GM12878 (cell line): ENCODE results near the gene ELFN2. TPM values are rescaled to one million over a fixed set of nuclear protein-coding genes. Genes with fewer than 3 reads are reported as not detected.

ENCODE experiments used
- ATAC-seq: fragments of 200-7000 bp; cut with Tn5 transposase; 3 replicates; pipeline ENCODE4 v1.9.1; 2020; ENCODE audit warnings: mild to moderate bottlenecking, moderate library complexity
- BruUV-seq: library from RNA; stranded (reverse); fragments of 400-500 nt; replicated peaks from 2 replicates; lab custom pipeline; 2021; lab: Mats Ljungman, UMichigan
- CTCF ChIA-PET: fragments of 300-600 bp; sonication (Branson Sonifier 250); formaldehyde crosslinking; extraction: SDS; loops from one replicate; lab custom pipeline; 2021; ENCODE audit warnings: inconsistent platforms; lab: Yijun Ruan, JAX
- POLR2A ChIA-PET: fragments of 350-600 bp; formaldehyde crosslinking; extraction: SDS; loops from one replicate; lab custom pipeline; 2021; ENCODE audit warnings: inconsistent platforms; lab: Charles Lee
- RAD21 ChIA-PET: fragments of 300-600 bp; sonication (Branson Sonifier 250); formaldehyde crosslinking; loops from one replicate; lab custom pipeline; 2023; ENCODE audit warnings: antibody characterized with exemption; ENCODE audit not compliant: unreplicated experiment; lab: Charles Lee
- SMC1A ChIA-PET: fragments of 300-600 bp; sonication (Branson Sonifier 250); formaldehyde crosslinking; loops from one replicate; lab custom pipeline; 2023; ENCODE audit not compliant: unreplicated experiment, uncharacterized antibody; lab: Charles Lee
- DNase-seq: peaks from one replicate; pipeline ENCODE4 v3.0.0-alpha.2; 2011; ENCODE audit warnings: low read depth, low spot score
- FAIRE-seq: peaks from 3 replicates; lab custom pipeline; 2011; peaks lifted over from hg19 to GRCh38; lab: Jason Lieb, UNC
- H2AFZ ChIP-seq: 2 replicates; pipeline ENCODE4 v1.6.0; 2011; ENCODE audit warnings: low read depth, low read length, control low read depth; ENCODE audit not compliant: control insufficient read depth
- H3K27ac ChIP-seq: 2 replicates; pipeline ENCODE4 v1.5.1; 2011; ENCODE audit warnings: control low read depth; ENCODE audit not compliant: control insufficient read depth, insufficient read depth
- H3K27me3 ChIP-seq, 2 experiments: replicated peaks in 1 of 2; 2 replicates each; pipeline versions ENCODE4 v1.6.0 to v1.6.1; 2011; ENCODE audit warnings: low read length in 1 of 2; ENCODE audit not compliant: control insufficient read depth in 2 of 2, insufficient read depth in 2 of 2
- H3K36me3 ChIP-seq, 2 experiments: 2 replicates each; pipeline ENCODE4 v1.5.1; 2011; ENCODE audit warnings: low read length in 1 of 2; ENCODE audit not compliant: control insufficient read depth in 2 of 2, insufficient read depth in 2 of 2
- H3K4me1 ChIP-seq: 2 replicates; pipeline ENCODE4 v1.6.1; 2011; ENCODE audit warnings: mild to moderate bottlenecking, low read length, moderate library complexity, mixed read lengths; ENCODE audit not compliant: control insufficient read depth, insufficient read depth
- H3K4me2 ChIP-seq: 2 replicates; pipeline ENCODE4 v1.6.0; 2011; ENCODE audit warnings: control low read depth; ENCODE audit not compliant: control insufficient read depth, insufficient read depth
- H3K4me3 ChIP-seq: fragments of 200-600 bp; sonication (generic); 2 replicates; pipeline ENCODE4 v1.5.1; 2016
- H3K79me2 ChIP-seq: 2 replicates; pipeline ENCODE4 v1.6.0; 2011; ENCODE audit warnings: low read length; ENCODE audit not compliant: control insufficient read depth, insufficient read depth
- H3K9ac ChIP-seq: 2 replicates; pipeline ENCODE4 v1.8.0; 2011; ENCODE audit warnings: low read length, control low read depth, mixed read lengths; ENCODE audit not compliant: control insufficient read depth, insufficient read depth
- H3K9me3 ChIP-seq: replicated peaks from 3 replicates; pipeline ENCODE4 v1.5.1; 2011; ENCODE audit warnings: mild to moderate bottlenecking, low read length; ENCODE audit not compliant: control insufficient read depth, insufficient read depth
- H4K20me1 ChIP-seq: 2 replicates; pipeline ENCODE4 v1.6.0; 2011; ENCODE audit not compliant: control insufficient read depth, insufficient read depth
- IKZF1 ChIP-seq: fragments of 450-650 bp; conservative IDR thresholded peaks from 2 replicates; pipeline ENCODE4 v1.6.1; 2017; ENCODE audit warnings: antibody characterized with exemption, mild to moderate bottlenecking
- IKZF2 ChIP-seq, 2 experiments: fragments of 450-650 bp; IDR thresholded peaks; 2 replicates each; pipeline ENCODE4 v1.6.1; 2017; ENCODE audit warnings: mild to moderate bottlenecking in 2 of 2, moderate library complexity in 2 of 2
- JUND ChIP-seq: IDR thresholded peaks from 2 replicates; pipeline ENCODE4 v1.6.1; 2012; ENCODE audit warnings: low read depth, mild to moderate bottlenecking, low read length, improper control_type of control experiment, moderate library complexity
- MXI1 ChIP-seq: fragments of 150-350 bp; IDR thresholded peaks from 2 replicates; pipeline ENCODE4 v1.6.1; 2011; ENCODE audit warnings: low read depth, mild to moderate bottlenecking, inconsistent platforms, low read length, improper control_type of control experiment
- NBN ChIP-seq: fragments of 450-650 bp; IDR thresholded peaks from 2 replicates; pipeline ENCODE4 v1.6.1; 2016
- PML ChIP-seq: IDR thresholded peaks from 2 replicates; pipeline ENCODE4 v1.6.1; 2012; ENCODE audit warnings: low read length, inconsistent platforms
- POU2F2 ChIP-seq: IDR thresholded peaks from 3 replicates; pipeline ENCODE4 v1.6.1; 2011; ENCODE audit warnings: low read depth, mild to moderate bottlenecking, low read length, borderline replicate concordance
- SP1 ChIP-seq: IDR thresholded peaks from one replicate; pipeline ENCODE4 v1.6.1; 2011; ENCODE audit warnings: low read depth, low read length
- SPI1 ChIP-seq: IDR thresholded peaks from 2 replicates; pipeline ENCODE4 v1.6.1; 2011; ENCODE audit warnings: low read depth, mild to moderate bottlenecking, low read length, moderate library complexity, borderline replicate concordance; ENCODE audit not compliant: insufficient read depth
- WGBS: methylation state at CpG from one replicate; pipeline ENCODE4 v1.1.6; 2016; ENCODE audit warnings: low lambda C conversion rate; ENCODE audit not compliant: insufficient replicate concordance, insufficient coverage; ENCODE audit errors: missing lambda C conversion rate; 5-methylcytosine and 5-hydroxymethylcytosine counted together
- in situ Hi-C: fragments of 300-500 bp; cut with MboI; formaldehyde crosslinking; loops from 9 replicates; pipeline ENCODE4 v1.14.3; 2018; ENCODE audit warnings: mixed read lengths
- intact Hi-C: fragments of 100-400 bp; cut with micrococcal nuclease; formaldehyde crosslinking; loops from one replicate; pipeline ENCODE4 v1.14.2; 2022; ENCODE audit not compliant: unreplicated experiment
- polyA plus RNA-seq, 11 experiments: library from polyadenylated mRNA; depleted of rRNA in 4 of 11; unstranded in 6 of 11; stranded (reverse) in 5 of 11; fragments of >200 nt; fragmentation: Nextera tagmentation in 4 of 11; fragmentation: Illumina TruSeq in 1 of 11; extraction: Ambion mirVana in 4 of 11; extraction: Trizol in 1 of 11; gene quantifications; 1 replicate in 1 of 11; 2 replicates in 10 of 11; pipeline versions ENCODE4 v1.2.1 to v1.2.3, GENCODE V29; 2011 to 2016; ENCODE audit warnings: inconsistent platforms in 2 of 11, missing spikeins in 2 of 11, low read depth in 1 of 11
- total RNA-seq, 4 experiments: library from RNA; depleted of rRNA in 3 of 4; stranded (reverse); fragments of >200 nt in 3 of 4; fragmentation: Illumina TruSeq in 1 of 4; extraction: Trizol in 1 of 4; gene quantifications; 2 replicates each; pipeline versions ENCODE4 v1.2.1 to v1.2.3, GENCODE V29; 2013 to 2021
- TF ChIP-seq, protein P1 (sequence below): IDR thresholded peaks from 2 replicates; pipeline ENCODE4 v1.6.1; 2011; ENCODE audit warnings: mild to moderate bottlenecking, low read depth, low read length, moderate library complexity; ENCODE audit not compliant: insufficient replicate concordance
- TF ChIP-seq, protein P2 (sequence below): IDR thresholded peaks from 2 replicates; pipeline ENCODE4 v1.6.1; 2012; ENCODE audit warnings: improper control_type of control experiment, low read depth, low read length; ENCODE audit not compliant: insufficient replicate concordance
- TF ChIP-seq, protein P3 (sequence below): IDR thresholded peaks from 2 replicates; pipeline ENCODE4 v1.6.1; 2012; ENCODE audit warnings: low read depth, low read length, improper control_type of control experiment
- TF ChIP-seq, protein P4 (sequence below): fragments of 450-650 bp; formaldehyde crosslinking; IDR thresholded peaks from 2 replicates; pipeline ENCODE4 v1.5.0; 2022; ENCODE audit warnings: mild to moderate bottlenecking, missing genetic modification characterization

ELFN2 gene
- total and polyA plus RNA-seq, 10 of the 15 experiments (the other 5 are each of a cell fraction or from before 2014, with no cell fraction given) = 0.03 to 0.05 TPM; not detected in 8

DNA sequence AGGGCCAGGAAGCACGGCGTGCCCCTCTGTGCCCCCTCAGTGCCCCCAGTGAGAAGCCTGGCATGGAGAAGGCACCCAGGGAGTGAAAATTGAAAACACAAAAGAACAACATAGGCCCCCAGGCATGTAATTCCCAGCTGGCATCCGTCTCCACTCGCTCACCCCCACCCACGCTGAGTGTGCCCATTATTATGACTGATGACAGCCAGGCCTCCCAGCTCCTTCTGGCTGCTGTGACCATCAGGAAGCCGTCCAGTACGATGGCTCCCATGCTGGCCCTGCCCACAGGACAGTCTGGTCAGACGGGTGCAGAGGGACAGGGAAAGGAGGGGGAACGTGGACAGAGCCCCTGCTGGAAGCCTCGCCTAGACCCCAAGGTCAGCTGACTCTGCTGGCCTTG is 30.1 kb downstream of the ELFN2 start:
- no TSS peak for BruUV-seq
- in situ Hi-C loops (no loop called here), intact Hi-C loops (no loop called here)
- RAD21 ChIA-PET = no interaction called here
- H3K4me2 ChIP-seq = no peak overlapping the region
- no peaks in the 10 kb centered on the region for H3K79me2 ChIP-seq
- no peak for ATAC-seq
- no peak overlapping the region for H3K9ac ChIP-seq
- no peak for FAIRE-seq
- 20% methylated on average over 10 of the region's 10 CpGs for WGBS
- H3K9me3 ChIP-seq = no peaks in the 10 kb centered on the region
- SMC1A ChIA-PET = no interaction called here
- no peaks in the 10 kb centered on the region for H3K36me3 ChIP-seq
- no peaks in the 10 kb centered on the region for H3K4me1 ChIP-seq
- CTCF ChIA-PET = interaction anchor here (2.2 kb wide), 1 partner anchor 61 kb away, joined by 6 read pairs; no protein-coding TSS in a partner anchor
- POLR2A ChIA-PET = no interaction called here
- no peaks in the 10 kb centered on the region; a peak in 2 of 4 replicates for H3K27me3 ChIP-seq
- no peaks in the 10 kb centered on the region for H4K20me1 ChIP-seq
- no peak overlapping the region for H3K4me3 ChIP-seq
- H3K27ac ChIP-seq = no peak overlapping the region
- no peak overlapping the region for H2AFZ ChIP-seq
- DNase-seq = no peak
- TF ChIP-seq NBN (no peak), SPI1 (no peak), MXI1 (no peak), SP1 (no peak), POU2F2 (no peak), JUND (no peak), PML (no peak), IKZF2 (IDR thresholded peaks at IDR 0.05) (no peak), IKZF1 (no peak)
- TF ChIP-seq, protein P1, sequence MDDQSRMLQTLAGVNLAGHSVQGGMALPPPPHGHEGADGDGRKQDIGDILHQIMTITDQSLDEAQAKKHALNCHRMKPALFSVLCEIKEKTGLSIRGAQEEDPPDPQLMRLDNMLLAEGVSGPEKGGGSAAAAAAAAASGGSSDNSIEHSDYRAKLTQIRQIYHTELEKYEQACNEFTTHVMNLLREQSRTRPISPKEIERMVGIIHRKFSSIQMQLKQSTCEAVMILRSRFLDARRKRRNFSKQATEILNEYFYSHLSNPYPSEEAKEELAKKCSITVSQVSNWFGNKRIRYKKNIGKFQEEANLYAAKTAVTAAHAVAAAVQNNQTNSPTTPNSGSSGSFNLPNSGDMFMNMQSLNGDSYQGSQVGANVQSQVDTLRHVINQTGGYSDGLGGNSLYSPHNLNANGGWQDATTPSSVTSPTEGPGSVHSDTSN = no peak
- TF ChIP-seq, protein P2, sequence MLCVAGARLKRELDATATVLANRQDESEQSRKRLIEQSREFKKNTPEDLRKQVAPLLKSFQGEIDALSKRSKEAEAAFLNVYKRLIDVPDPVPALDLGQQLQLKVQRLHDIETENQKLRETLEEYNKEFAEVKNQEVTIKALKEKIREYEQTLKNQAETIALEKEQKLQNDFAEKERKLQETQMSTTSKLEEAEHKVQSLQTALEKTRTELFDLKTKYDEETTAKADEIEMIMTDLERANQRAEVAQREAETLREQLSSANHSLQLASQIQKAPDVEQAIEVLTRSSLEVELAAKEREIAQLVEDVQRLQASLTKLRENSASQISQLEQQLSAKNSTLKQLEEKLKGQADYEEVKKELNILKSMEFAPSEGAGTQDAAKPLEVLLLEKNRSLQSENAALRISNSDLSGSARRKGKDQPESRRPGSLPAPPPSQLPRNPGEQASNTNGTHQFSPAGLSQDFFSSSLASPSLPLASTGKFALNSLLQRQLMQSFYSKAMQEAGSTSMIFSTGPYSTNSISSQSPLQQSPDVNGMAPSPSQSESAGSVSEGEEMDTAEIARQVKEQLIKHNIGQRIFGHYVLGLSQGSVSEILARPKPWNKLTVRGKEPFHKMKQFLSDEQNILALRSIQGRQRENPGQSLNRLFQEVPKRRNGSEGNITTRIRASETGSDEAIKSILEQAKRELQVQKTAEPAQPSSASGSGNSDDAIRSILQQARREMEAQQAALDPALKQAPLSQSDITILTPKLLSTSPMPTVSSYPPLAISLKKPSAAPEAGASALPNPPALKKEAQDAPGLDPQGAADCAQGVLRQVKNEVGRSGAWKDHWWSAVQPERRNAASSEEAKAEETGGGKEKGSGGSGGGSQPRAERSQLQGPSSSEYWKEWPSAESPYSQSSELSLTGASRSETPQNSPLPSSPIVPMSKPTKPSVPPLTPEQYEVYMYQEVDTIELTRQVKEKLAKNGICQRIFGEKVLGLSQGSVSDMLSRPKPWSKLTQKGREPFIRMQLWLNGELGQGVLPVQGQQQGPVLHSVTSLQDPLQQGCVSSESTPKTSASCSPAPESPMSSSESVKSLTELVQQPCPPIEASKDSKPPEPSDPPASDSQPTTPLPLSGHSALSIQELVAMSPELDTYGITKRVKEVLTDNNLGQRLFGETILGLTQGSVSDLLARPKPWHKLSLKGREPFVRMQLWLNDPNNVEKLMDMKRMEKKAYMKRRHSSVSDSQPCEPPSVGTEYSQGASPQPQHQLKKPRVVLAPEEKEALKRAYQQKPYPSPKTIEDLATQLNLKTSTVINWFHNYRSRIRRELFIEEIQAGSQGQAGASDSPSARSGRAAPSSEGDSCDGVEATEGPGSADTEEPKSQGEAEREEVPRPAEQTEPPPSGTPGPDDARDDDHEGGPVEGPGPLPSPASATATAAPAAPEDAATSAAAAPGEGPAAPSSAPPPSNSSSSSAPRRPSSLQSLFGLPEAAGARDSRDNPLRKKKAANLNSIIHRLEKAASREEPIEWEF = no peak
- TF ChIP-seq, protein P3, sequence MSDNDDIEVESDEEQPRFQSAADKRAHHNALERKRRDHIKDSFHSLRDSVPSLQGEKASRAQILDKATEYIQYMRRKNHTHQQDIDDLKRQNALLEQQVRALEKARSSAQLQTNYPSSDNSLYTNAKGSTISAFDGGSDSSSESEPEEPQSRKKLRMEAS = no peak
- TF ChIP-seq, protein P4, sequence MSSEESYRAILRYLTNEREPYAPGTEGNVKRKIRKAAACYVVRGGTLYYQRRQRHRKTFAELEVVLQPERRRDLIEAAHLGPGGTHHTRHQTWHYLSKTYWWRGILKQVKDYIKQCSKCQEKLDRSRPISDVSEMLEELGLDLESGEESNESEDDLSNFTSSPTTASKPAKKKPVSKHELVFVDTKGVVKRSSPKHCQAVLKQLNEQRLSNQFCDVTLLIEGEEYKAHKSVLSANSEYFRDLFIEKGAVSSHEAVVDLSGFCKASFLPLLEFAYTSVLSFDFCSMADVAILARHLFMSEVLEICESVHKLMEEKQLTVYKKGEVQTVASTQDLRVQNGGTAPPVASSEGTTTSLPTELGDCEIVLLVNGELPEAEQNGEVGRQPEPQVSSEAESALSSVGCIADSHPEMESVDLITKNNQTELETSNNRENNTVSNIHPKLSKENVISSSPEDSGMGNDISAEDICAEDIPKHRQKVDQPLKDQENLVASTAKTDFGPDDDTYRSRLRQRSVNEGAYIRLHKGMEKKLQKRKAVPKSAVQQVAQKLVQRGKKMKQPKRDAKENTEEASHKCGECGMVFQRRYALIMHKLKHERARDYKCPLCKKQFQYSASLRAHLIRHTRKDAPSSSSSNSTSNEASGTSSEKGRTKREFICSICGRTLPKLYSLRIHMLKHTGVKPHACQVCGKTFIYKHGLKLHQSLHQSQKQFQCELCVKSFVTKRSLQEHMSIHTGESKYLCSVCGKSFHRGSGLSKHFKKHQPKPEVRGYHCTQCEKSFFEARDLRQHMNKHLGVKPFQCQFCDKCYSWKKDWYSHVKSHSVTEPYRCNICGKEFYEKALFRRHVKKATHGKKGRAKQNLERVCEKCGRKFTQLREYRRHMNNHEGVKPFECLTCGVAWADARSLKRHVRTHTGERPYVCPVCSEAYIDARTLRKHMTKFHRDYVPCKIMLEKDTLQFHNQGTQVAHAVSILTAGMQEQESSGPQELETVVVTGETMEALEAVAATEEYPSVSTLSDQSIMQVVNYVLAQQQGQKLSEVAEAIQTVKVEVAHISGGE (CRISPR knock-in tag) = no peak
